Measurements from ENCODE around the gene DSTN.
A peak's percentile ranks its signal among the peaks of the same experiment; 100 is the strongest.

The DSTN gene

DNA sequence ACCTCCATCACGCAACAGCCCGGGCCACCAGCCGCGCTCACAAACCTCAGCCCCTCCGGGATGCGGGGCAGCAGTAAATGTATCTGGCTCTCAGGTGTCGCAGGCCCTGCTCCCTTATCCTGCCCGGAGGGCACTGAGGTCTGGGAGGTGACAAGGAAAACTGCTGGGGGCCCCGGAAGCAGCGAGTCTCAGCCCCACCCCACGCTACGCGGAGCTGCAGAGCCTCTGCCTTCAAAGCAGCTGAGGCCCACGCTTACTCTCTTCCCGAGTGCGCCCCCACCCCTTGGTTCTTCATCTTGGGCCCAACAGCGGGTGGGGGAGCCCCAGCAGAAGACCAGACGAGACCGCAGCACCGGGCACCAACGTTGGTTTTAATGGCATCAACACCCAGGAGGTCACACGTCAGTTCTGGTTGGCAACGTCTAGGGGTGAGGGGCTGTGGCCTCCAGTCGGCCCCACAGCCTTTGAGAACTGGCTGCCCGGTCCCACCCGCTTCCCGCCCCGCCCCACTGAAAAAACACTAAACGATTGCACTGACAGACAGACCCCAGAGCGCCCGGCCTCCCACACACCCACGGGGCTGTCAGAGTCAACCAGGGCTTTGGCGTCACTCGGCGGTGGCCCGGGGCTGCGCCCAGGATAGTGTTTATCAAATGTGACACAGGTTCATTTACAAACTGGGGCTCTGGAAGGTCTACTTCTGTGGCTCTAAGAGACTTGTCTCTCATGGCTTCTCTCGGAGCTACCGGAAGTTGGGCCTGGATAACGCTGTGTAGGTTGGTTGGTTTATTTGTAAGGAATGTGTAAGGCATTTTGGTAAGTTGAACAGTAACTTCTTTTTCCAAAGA, 43.7 kb downstream of the DSTN start:
- DNase-seq, result no peak

GRCh38 chr20:17614176-17614811, 44.4 kb downstream of the DSTN start:
- no peak for DNase-seq

DNA sequence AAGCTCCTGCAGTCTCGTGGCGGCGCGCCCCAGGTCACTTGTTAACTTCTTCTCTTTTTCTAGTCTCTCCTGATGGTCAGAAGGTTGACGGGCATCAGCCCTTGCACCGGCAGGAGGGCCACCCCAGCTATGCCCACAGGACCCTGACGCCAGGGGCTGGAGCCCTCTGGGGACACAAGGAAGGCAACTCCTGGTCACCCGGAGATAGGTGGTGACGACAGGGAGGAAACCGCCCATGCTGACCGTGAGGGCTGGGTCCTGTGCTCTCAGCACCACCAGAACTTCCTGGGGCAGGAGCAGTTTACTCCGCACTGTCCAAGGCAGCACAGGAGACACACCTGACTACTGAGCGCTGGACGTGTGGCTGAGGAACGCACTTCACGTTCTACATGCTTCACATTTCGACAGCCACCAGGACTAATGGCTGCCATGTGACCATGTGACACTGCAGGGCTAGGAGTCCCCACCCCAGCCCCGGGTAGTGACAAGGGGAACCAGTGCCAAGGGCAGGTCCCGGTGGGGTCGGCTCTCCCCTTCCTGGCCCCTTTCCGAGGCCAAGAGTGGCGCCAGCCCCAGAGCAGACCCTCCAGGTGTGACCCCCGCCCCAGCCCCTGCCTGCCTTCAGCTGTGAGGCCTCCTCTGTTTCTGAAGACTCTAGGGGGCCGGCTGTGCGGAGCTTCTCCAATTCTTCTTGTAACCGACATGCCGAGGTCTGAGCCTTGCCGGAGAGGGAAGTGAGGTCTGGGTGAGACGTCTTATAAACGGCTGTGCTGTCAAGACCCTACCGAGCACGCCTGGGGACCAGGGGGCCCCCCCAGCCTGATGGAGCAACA, 45.2 kb downstream of the DSTN start:
- DNase-seq, result no peak

GRCh38 chr20:17615645-17616479, 46.0 kb downstream of the DSTN start:
- DNase-seq, result no peak

DNA sequence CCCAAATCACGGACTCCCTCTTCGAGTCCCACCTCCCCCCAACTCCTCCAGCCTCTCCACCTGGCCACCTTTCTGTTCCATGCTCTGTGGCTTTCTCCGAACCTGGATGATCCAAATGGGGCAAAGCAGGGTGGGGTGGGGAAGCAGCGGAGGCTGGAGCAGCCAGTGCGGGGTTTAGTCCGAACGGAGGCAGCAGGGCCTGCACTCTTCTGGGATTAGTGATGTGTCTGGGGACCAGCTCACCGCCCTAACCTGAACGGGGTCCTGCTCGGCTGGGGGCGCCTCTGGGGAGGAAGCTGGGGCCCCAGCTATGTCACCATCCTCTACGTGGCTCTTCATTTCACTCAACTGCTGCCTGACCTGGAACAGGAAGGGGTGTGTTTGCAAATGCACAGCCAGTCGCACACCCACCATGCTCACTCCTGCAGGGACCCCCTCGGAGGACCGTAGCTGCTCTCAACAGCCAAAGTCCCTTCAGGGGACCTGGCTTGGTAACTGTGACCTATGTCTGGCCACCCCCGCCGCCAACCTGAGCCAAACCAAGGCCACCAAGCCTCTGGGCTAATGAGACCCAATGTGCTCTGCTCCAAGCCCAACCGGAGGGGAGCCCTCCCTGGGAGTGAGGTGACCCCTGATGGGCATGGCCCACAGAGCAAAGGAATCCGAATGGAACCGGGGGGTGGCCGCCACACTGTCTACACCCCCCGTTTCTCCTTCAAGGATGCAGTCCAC, 46.8 kb downstream of the DSTN start:
- no peak for DNase-seq

- DNase-seq, result peak; percentile 15 to 34
Observed at GRCh38 chr20:17617212-17617867, 47.5 kb downstream of the DSTN start.

- DNase-seq, result no peak
Observed at GRCh38 chr20:17617868-17618672, 48.2 kb downstream of the DSTN start.

- no peak for DNase-seq
Observed at GRCh38 chr20:17618673-17619013, 48.8 kb downstream of the DSTN start.

DNA sequence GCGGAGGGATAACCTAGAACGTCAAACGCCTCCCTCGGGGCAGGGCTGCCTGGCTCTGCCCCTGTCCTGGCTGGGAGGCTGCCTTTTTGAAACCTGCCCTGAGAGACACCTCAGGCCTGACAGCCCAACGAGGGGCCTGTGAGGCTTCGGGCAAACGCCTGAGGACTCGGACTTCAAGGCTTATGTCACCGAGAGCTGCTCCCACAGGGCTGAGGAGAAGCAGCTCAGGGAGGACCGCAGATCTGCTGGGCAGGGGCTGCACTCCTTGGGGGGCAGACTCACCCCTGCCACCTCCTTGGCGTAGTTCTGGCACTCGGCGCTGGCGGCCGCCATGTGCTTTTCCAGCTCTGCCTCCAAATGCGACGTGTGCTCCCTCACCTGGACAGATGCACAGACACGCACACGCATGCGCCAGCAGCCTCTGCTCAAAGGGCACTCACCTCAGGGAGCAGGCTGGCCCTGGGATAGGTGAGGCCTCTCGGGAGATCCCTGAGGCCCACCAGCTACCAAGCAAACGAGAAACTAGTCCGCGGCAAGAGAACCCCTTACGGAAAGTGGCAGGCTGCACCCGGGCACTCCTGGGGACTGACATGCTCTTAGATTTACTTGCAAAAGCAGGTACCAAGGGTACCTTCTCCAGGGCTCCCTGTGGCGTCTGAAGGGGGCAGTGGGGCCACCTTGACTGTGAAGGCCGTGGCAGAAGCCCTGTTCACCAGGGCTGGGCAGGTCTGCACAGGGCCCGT, 49.6 kb downstream of the DSTN start:
- DNase-seq, result no peak

- no peak for DNase-seq
Observed at GRCh38 chr20:17620371-17621228, 50.7 kb downstream of the DSTN start.

DNA sequence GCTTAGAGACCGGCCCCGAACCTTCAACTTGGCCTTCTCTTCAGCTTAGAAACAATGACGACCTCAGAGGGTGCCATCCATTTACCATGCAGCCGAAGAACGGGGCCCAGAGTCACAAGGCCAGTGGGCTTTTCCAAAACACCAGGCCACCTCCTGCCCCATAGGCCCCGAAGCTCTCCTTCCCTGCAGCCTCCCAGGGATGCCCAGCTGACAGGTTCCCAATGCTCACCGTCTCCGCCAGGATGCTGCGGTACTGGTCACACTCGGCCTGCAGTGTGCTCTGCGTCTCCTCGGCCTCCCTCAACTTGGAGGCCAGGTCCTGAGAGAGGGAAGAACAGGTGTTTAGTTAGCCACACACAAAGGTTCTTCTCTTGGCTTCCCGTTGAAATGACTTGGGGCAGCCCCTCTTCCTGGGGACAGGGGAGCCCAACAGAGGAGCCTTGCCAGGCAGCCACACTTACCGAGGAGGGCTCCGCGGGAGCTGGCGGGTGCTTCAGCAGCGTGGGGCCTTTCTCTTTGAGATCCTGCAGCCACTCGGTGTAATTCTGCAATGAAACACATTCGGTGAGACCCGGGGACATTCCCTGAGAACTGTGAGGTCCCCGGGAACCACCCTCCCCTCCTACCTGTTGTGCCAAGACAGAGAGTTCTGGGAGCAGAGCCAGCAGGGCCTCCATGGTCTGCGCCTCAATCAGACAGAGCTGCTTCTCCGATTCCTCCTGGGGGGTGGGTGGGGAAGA, 51.5 kb downstream of the DSTN start:
- no peak for DNase-seq

GRCh38 chr20:17622086-17622850, 52.4 kb downstream of the DSTN start:
- no peak for DNase-seq

GRCh38 chr20:17622851-17623508, 53.1 kb downstream of the DSTN start:
- DNase-seq, result no peak

DNA sequence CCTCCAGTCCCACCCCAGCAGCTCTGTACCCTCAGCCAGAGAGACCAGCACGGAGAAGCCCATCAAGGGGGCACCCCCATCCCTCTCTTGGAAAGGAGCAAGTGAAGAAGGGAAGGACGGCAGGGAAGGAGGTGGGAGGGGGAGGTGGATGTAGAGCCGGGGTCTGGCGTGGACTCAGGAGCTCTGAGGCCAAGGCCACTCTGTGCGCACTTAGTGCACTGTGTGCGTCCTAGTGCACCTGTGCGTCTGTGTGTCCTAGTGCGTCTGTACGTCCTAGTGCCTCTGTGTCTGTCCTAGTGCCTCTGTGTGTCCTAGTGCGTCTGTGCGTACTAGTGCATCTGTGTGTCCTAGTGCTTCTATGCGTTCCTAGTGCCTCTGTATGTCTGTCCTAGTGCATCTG, 54.2 kb downstream of the DSTN start:
- no peak for DNase-seq

DNA sequence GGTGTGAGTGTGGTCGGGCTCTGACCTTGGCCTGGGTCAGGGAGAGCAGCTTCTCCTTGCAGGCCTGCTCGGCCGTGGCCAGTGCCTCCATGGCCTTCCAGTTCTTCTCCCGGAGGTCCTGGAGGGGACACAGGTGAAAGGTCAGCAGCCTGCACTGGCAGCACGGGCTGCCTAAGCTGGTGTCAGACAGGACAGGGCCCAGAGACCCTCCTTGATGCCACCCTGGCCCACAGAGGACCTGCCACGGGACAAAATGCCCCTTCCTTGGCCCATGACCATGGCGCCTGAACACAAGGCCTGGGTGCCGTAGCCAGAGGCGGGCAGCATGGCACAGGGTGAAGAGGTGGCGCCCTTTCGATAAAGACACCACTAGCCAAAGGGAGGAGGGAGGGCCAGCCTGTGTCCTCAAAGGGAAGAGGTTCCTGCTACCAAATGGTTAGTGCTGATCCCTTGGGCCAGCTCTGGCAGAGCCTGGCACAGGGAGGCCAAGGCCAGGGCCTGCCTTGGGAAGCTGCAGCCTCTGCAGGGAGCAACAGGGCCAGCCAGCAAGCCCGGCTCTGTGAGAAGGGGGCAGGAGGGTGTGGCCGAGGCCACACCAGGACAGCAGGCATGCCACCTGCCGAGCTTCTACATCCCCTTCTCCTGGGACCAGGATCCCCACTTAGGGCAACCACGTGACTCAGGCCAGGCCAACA, 54.8 kb downstream of the DSTN start:
- DNase-seq, result no peak

All from NCI-H1930 (cell line).